HG03432 (cell line): Measurements from ENCODE around the gene LTO1.
"Not testable (repeated sequence)": the region's sequence is repeated elsewhere in the genome, so short reads cannot be mapped to it uniquely, and the experiment has no call there.

Experiments used
- ATAC-seq: cut with Tn5 transposase; IDR thresholded peaks from one replicate; pipeline ENCODE4 v1.9.1; 2021; ENCODE audit warnings: mild to moderate bottlenecking, moderate library complexity; ENCODE audit not compliant: unreplicated experiment

LTO1 gene

GRCh38 chr11:69702239-69702691 lies 27.1 kb upstream of the LTO1 start:
- no peak for ATAC-seq

GRCh38 chr11:69700278-69701140 lies 25.4 kb upstream of the LTO1 start:
- ATAC-seq: no peak

GRCh38 chr11:69699213-69699612 lies 24.1 kb upstream of the LTO1 start:
- no peak for ATAC-seq

GRCh38 chr11:69698362-69698761 lies 23.2 kb upstream of the LTO1 start:
- no peak for ATAC-seq

GRCh38 chr11:69697861-69698260 lies 22.7 kb upstream of the LTO1 start:
- ATAC-seq: no peak

GRCh38 chr11:69697469-69697843 lies 22.3 kb upstream of the LTO1 start:
- no peak for ATAC-seq

- ATAC-seq: no peak
These were observed 21.8 kb upstream of the LTO1 start for GRCh38 chr11:69696749-69697468.

- ATAC-seq: not testable (repeated sequence)
These were observed 20.8 kb upstream of the LTO1 start for GRCh38 chr11:69695995-69696394.

GRCh38 chr11:69695581-69695980 lies 20.4 kb upstream of the LTO1 start:
- ATAC-seq: no peak

GRCh38 chr11:69694781-69695180 lies 19.6 kb upstream of the LTO1 start:
- no peak for ATAC-seq

- no peak for ATAC-seq
These were observed 17.3 kb upstream of the LTO1 start for GRCh38 chr11:69692422-69692821.

- no peak for ATAC-seq
These were observed 16.3 kb upstream of the LTO1 start for GRCh38 chr11:69691463-69691862.

GRCh38 chr11:69689484-69690319 lies 14.5 kb upstream of the LTO1 start:
- no peak for ATAC-seq

GRCh38 chr11:69687969-69688771 lies 13.0 kb upstream of the LTO1 start:
- not testable (repeated sequence) for ATAC-seq

GRCh38 chr11:69686856-69687255 lies 11.7 kb upstream of the LTO1 start:
- no peak for ATAC-seq

GRCh38 chr11:69686452-69686851 lies 11.3 kb upstream of the LTO1 start:
- no peak for ATAC-seq

GRCh38 chr11:69685348-69685747 lies 10.2 kb upstream of the LTO1 start:
- ATAC-seq: no peak

GRCh38 chr11:69684651-69685050 lies 9.5 kb upstream of the LTO1 start:
- ATAC-seq: no peak

- ATAC-seq: no peak
These were observed 8.7 kb upstream of the LTO1 start for GRCh38 chr11:69683764-69684333.

- no peak for ATAC-seq
These were observed 7.7 kb upstream of the LTO1 start for GRCh38 chr11:69682681-69683326.
